Left lobe of liver (tissue), 2 donors: ENCODE results near the gene DIP2B. TPM values are rescaled to one million over a fixed set of nuclear protein-coding genes. Genes with fewer than 3 reads are reported as not detected.
A peak's percentile ranks its signal among the peaks of the same experiment; 100 is the strongest.
"Not testable (repeated sequence)": the region's sequence is repeated elsewhere in the genome, so short reads cannot be mapped to it uniquely, and the experiment has no call there.

Experiments
- ATAC-seq: fragments of 200-7000 bp; cut with Tn5 transposase; one replicate; pipeline ENCODE4 v1.9.1; 2020; ENCODE audit warnings: mild to moderate bottlenecking, moderate library complexity
- DNase-seq: peaks from one replicate; pipeline ENCODE4 v3.0.0-alpha.2; 2020; ENCODE audit warnings: low spot score
- total RNA-seq: library from RNA; stranded (reverse); gene quantifications from one replicate; pipeline ENCODE4 v1.2.1, GENCODE V29; 2021
- donor health status: DM: no; HTN: no; CAD: no; lungs with moderate emphysema.
- donor health status: DM: no; HTN: yes; CAD: no.

The DIP2B gene
- total RNA-seq, 1 donor from 2014 or later = 13.2 TPM

GRCh38 chr12:50546441-50547318 lies 41.9 kb downstream of the DIP2B start:
- no peak for ATAC-seq
- no peak for DNase-seq

- no peak for DNase-seq
- ATAC-seq = no peak
These were observed 43.0 kb downstream of the DIP2B start for GRCh38 chr12:50547742-50548141.

GRCh38 chr12:50549885-50550284 lies 45.1 kb downstream of the DIP2B start:
- ATAC-seq (no peak), DNase-seq (no peak)

- no peak for DNase-seq
- peak; percentile 34 for ATAC-seq
These were observed 45.9 kb downstream of the DIP2B start for GRCh38 chr12:50550530-50551223.

DNA sequence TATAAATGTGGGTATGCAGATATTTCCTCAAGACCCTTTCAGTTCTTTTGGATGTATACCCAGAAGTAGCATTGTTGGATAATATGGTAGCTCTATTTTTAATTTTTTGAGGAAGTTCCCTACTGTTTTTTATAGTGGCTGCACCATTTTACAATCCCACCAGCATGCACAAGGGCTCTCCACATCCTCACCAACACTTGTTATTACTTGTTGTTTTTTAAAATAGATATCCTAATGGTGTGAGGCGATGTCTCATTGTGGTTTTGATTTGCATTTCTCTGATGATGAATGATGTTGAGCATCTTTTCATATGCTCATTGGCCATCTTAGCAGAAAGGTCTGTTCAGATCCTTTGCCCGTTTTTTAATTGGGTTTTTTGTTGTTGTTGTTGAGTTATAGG lies 47.1 kb downstream of the DIP2B start:
- DNase-seq (no peak), ATAC-seq (no peak)

DNA sequence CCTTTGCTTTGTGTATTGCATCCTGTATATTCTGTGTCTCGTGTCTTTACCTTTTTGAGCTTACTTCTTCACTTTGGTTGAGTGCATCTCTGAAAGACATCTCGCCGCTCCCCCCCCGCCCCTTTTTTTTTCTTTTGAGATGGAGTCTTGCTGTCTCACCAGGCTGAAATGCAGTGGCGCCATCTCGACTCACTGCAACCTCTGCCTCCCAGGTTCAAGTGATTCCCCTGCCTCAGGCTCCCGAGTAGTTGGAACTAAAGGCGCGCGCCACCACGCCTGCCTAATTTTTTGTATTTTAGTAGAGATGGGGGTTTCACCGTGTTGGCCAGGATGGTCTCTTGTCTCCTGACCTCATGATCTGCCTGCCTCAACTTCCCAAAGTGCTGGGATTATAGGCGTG lies 49.9 kb downstream of the DIP2B start:
- DNase-seq (no peak), ATAC-seq (no peak)

DNA sequence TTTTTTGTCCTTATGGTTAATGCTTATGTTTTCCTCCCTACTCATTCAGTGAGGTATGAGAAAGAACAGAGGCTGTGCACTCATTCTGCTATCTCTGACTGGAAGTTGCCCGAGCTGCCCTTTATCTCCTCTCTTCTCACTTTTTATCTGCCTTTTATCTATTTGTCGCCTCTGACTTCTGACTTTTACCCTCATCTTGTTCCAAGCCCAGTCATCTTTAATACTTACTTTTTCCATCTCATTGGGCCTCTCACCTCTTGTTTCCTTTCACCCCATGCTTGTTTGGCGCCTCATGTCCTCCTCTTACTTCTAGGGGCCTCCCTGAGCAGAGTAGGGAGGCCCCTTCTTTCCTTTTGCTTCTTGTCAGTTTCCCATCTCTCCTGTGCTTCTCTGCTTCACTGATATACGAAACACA lies 50.7 kb downstream of the DIP2B start:
- DNase-seq = no peak
- peak; percentile 56 for ATAC-seq

GRCh38 chr12:50556273-50556672 lies 51.5 kb downstream of the DIP2B start:
- ATAC-seq = no peak

DNA sequence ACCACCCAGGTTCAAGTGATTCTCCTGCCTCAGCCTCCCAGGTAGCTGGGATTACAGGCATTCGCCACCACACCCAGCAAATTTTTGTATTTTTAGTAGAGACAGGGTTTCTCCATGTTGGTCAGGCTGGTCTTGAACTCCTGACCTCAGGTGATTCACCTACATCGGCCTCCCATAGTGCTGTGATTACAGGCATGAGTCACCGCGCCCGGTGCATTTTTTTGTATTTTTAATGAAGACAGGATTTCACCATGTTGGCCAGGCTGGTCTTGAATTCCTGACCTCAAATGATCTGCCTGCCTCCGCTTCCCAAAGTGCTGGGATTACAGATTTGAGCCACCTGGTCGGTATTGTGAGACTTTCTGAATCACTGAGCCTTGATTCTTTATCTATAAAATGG lies 52.0 kb downstream of the DIP2B start:
- not testable (repeated sequence) for ATAC-seq, DNase-seq

More at GRCh38 chr12:50556273-50556672, 51.5 kb downstream of the DIP2B start:
- no peak for DNase-seq

GRCh38 chr12:50557421-50557820 lies 52.6 kb downstream of the DIP2B start:
- ATAC-seq = no peak
- no peak for DNase-seq

DNA sequence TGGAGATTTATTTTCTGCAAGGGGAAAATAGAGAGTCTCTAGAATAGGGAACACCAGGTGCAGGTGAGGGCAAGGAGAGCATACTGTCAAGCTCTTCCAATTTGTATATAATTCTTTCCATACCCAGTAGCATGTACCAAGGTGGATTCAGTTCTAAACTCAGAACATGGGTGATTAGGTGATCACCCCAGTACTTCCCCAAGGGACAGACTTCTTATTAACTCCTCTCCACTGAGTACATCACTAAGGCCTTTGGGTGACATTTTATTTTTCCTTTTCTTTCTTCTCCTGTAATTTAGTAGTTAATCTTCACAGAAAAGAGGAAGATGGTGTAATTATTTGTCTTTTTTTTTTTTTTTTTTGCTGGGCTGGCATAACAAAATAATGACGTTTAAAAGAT lies 54.2 kb downstream of the DIP2B start:
- no peak for DNase-seq
- no peak for ATAC-seq

DNA sequence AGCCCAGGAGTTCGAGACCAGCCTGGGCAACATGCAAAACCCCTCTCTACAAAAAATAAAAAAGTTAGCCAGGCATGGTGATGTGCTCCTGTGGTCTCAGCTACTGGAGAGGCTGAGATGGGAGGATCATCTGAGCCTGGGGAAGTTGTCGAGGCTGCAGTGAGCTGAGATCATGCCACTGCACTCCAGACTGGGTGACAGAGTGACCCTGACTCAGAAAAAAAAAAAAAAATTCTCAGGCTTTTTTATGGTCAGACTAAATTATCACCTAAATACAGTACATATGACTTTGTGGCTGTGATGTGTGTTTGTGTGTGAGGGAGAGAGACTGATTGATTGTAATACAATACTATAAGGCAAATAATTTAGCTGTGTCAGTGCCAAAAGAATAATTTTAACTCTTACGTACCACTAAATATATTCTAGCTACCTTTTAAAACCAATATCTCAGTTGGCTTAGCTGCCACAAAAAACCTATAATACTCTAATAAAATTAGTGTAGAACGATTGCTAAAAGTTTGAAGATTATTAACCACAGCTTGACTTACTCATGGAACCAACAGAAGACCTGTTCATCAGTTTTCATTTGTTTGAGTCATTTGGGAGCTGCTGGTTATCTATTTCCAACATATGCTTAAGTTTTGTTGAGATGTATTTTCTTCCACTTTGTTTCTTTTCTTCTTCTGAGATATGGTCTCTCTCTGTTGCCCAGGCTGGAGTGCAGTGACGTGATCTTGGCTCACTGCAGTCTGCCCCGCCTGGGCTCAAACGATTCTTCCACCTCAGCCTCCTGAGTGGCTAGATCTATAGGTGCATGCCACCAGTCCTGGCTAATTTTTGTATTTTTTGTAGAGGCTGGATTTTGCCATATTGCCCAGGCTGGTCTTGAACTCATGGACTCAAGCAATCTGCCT lies 58.0 kb downstream of the DIP2B start:
- DNase-seq (no peak), ATAC-seq (no peak)

DNA sequence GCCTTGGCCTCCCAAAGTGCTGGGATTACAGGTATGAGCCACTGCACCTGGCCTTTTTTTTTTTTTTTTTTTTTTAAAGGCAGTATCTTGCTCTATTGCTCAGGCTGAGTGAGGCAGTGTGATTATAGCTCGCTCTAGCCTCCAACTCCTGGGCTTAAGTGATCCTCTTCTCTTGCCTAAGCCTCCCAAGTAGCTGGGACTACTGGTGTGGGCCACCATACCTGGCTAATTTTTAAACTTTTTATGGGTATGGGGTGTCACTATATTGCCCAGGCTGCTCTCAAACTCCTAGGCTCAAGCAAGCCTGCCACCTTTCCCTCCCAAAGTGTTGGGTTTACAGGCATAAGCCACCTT lies 58.6 kb downstream of the DIP2B start:
- peak; percentile 12 for ATAC-seq
- DNase-seq = no peak

- peak; percentile 34 for ATAC-seq
- no peak for DNase-seq
These were observed 59.6 kb downstream of the DIP2B start for GRCh38 chr12:50564237-50564947.

DNA sequence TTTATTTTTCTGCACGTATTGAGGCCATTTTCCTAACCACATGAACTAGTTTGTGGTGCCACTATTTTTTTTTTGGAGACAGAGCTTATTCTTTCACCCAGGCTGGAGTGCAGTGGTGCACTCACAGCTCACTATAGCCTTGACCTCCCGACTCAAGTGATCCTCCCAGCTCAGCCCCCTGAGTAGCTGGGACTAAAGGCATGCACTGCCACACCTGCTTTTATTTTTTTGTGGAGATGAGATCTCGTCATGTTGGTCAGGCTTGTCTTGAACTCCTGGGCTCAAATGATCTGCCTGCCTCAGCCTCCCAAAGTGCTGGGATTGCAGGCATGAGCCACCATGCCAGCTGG lies 60.1 kb downstream of the DIP2B start:
- no peak for DNase-seq
- ATAC-seq = no peak

DNA sequence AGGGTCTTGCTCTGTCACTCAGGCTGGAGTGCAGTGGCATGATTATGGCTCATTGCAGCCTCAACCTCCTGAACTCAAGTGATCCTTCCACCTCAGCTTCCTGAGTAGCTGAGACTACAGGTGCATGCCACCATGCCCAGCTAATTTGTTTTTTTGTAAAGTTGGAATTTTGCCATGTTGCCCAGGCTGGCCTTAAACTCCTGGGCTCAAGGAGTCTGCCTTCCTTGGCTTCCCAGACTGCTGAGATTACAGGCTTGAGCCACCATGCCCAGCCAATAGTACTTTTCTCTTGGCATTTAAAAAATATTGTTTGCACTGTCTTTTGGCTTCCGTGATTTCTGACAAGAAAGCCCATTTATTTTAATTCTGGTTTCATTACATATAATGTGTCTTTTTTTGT lies 61.3 kb downstream of the DIP2B start:
- DNase-seq (no peak), ATAC-seq (no peak)

- ATAC-seq (peak; percentile 22), DNase-seq (no peak)
These were observed 63.1 kb downstream of the DIP2B start for GRCh38 chr12:50567926-50568325.

GRCh38 chr12:50568338-50569091 lies 63.7 kb downstream of the DIP2B start:
- ATAC-seq (peak; percentile 34), DNase-seq (no peak)

- DNase-seq (no peak), ATAC-seq (peak; percentile 61)
These were observed 64.5 kb downstream of the DIP2B start for GRCh38 chr12:50569321-50569720.

DNA sequence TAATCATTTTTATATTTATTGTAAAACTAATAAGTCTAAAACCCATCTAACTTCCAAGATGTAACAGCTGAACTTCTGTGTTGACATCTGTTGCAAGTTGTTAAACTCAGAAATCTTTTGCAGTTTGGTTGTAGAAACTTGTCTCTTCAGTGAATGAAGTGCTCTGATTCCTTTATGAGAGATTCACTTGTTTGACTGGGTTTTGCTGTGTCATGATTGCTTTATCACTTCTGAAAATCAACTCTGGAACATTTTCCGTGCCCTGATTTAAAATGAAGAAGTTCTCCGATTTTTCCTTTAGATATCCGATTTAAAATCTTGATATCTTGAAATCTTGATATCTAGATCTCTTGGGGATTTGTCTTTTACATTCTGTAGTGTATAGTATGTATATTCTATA lies 65.1 kb downstream of the DIP2B start:
- ATAC-seq = no peak

More for the DNA sequence above, 65.1 kb downstream of the DIP2B start:
- no peak for DNase-seq
